22Rv1 (cell line): ENCODE measurements around the gene ADRM1.

ENCODE experiments used
- CTCF ChIP-seq: fragments of 450-650 bp; IDR thresholded peaks from 2 replicates; pipeline ENCODE4 v1.5.1; 2017; ENCODE audit warnings: mild to moderate bottlenecking
- ZFX ChIP-seq: fragments of 450-650 bp; IDR thresholded peaks from 2 replicates; pipeline ENCODE4 v1.6.1; 2017; ENCODE audit warnings: antibody characterized with exemption, borderline replicate concordance

DNA sequence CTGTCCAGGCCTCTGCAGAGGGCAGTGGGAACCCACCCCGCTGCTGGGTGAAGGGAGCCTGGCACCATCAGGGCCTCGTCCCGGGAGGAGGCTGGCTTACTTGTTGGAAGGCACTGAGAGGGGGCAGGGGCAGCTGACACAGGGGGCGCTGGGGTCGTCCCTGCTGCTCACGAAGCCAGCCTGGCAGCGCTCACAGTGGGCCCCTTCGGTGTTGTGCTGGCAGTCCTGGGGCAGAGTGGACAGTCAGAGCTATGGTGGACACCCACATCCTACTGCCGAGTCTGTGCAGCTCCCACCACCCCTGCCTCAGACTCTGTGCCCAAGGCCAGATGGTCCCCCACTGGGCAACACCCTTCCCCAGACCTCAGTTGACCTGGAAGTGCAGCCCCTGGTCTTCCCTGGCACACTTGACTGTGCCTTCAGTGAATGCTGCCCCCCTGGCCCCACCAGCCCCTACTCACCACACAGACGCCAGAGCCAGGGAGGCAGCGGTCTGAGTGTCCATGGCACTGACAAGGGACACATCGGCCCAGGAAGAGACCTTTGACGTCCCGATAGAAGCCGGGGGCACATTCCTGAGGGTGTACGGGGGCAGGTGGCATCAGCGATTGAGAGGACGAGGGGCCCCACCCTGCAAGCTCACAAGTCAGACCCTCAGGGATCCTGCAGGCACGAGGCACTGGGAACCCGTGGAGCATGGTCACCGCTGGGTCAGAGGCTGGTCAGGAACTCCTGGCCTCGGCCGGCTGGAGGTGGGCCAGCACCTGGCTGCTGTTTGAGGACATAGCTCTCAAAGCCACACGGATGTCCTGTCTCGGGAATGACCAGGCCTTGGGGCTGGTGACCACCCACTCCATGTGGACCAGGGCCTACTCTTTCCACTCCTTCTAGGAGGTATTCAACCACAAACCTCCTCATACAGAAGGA, 21.4 kb downstream of the ADRM1 start:
- TF ChIP-seq CTCF (no peak), ZFX (no peak)
